Measurements from ENCODE around the gene DMD. TPM values are rescaled to one million over a fixed set of nuclear protein-coding genes. Genes with fewer than 3 reads are reported as not detected.

DMD gene
- total RNA-seq, 1 experiment from 2014 or later = 47.2 TPM

- DNase-seq = no peak
- H3K27me3 ChIP-seq (replicated peaks; ENCODE audit: control insufficient read depth, insufficient read depth, low read length) = no peaks in the 10 kb centered on the region
- Mint-ChIP-seq H3K9me3 (ENCODE audit: unreplicated experiment) (no peaks in the 10 kb centered on the region), H3K4me3 (ENCODE audit: unreplicated experiment) (no peak overlapping the region), H3K4me1 (ENCODE audit: low read depth, unreplicated experiment) (no peaks in the 10 kb centered on the region), H3K36me3 (ENCODE audit: insufficient read depth, unreplicated experiment) (no peaks in the 10 kb centered on the region), H3K27me3 (ENCODE audit: insufficient read depth, unreplicated experiment) (no peaks in the 10 kb centered on the region), H3K27ac (ENCODE audit: unreplicated experiment) (no peak overlapping the region)
- ChIA-PET CTCF (no interaction called here), POLR2A (no interaction called here)
- intact Hi-C loops (cut with micrococcal nuclease; ENCODE audit: unreplicated experiment) = no loop called here
- no peak overlapping the region for H3K4me3 ChIP-seq (ENCODE audit: low read depth, low read length)
- TF ChIP-seq, protein P1, sequence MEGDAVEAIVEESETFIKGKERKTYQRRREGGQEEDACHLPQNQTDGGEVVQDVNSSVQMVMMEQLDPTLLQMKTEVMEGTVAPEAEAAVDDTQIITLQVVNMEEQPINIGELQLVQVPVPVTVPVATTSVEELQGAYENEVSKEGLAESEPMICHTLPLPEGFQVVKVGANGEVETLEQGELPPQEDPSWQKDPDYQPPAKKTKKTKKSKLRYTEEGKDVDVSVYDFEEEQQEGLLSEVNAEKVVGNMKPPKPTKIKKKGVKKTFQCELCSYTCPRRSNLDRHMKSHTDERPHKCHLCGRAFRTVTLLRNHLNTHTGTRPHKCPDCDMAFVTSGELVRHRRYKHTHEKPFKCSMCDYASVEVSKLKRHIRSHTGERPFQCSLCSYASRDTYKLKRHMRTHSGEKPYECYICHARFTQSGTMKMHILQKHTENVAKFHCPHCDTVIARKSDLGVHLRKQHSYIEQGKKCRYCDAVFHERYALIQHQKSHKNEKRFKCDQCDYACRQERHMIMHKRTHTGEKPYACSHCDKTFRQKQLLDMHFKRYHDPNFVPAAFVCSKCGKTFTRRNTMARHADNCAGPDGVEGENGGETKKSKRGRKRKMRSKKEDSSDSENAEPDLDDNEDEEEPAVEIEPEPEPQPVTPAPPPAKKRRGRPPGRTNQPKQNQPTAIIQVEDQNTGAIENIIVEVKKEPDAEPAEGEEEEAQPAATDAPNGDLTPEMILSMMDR (IDR thresholded peaks at IDR 0.05; ENCODE audit: insufficient read depth in 1 of 2, low read depth in 1 of 2, low read length in 1 of 2, severe bottlenecking in 1 of 2, unreplicated experiment in 1 of 2) = no peak
- no peaks in the 10 kb centered on the region for H3K9me3 ChIP-seq
- no peaks in the 10 kb centered on the region for H3K4me1 ChIP-seq
- no peaks in the 10 kb centered on the region for H3K36me3 ChIP-seq (ENCODE audit: control insufficient read depth, insufficient read depth, low read length)
- BruUV-seq (replicated peaks) = no TSS peak
These were observed 1372.7 kb downstream of the DMD start for GRCh38 chrX:31838617-31839016.

- H3K4me3 Mint-ChIP-seq (ENCODE audit: unreplicated experiment) = no peak overlapping the region
- H3K9me3 Mint-ChIP-seq (ENCODE audit: unreplicated experiment) = no peaks in the 10 kb centered on the region
- no peak for DNase-seq
- Histone ChIP-seq H3K36me3 (ENCODE audit: control insufficient read depth, insufficient read depth, low read length) (no peaks in the 10 kb centered on the region), H3K4me1 (no peaks in the 10 kb centered on the region), H3K9me3 (no peaks in the 10 kb centered on the region), H3K27me3 (replicated peaks; ENCODE audit: control insufficient read depth, insufficient read depth, low read length) (no peaks in the 10 kb centered on the region), H3K4me3 (ENCODE audit: low read depth, low read length) (no peak overlapping the region)
- intact Hi-C loops (cut with micrococcal nuclease; ENCODE audit: unreplicated experiment) = no loop called here
- no peaks in the 10 kb centered on the region for H3K4me1 Mint-ChIP-seq (ENCODE audit: low read depth, unreplicated experiment)
- CTCF ChIA-PET = no interaction called here
- POLR2A ChIA-PET = no interaction called here
- no peaks in the 10 kb centered on the region for H3K27me3 Mint-ChIP-seq (ENCODE audit: insufficient read depth, unreplicated experiment)
- H3K36me3 Mint-ChIP-seq (ENCODE audit: insufficient read depth, unreplicated experiment) = no peaks in the 10 kb centered on the region
- no peak overlapping the region for H3K27ac Mint-ChIP-seq (ENCODE audit: unreplicated experiment)
- TF ChIP-seq, protein P1 (IDR thresholded peaks at IDR 0.05; ENCODE audit: insufficient read depth in 1 of 2, low read depth in 1 of 2, low read length in 1 of 2, severe bottlenecking in 1 of 2, unreplicated experiment in 1 of 2) = no peak
- BruUV-seq (replicated peaks) = no TSS peak
These were observed 1373.8 kb downstream of the DMD start for GRCh38 chrX:31837445-31838049.

- Mint-ChIP-seq H3K36me3 (ENCODE audit: insufficient read depth, unreplicated experiment) (no peaks in the 10 kb centered on the region), H3K9me3 (ENCODE audit: unreplicated experiment) (no peaks in the 10 kb centered on the region), H3K27me3 (ENCODE audit: insufficient read depth, unreplicated experiment) (no peaks in the 10 kb centered on the region), H3K4me3 (ENCODE audit: unreplicated experiment) (no peak overlapping the region), H3K4me1 (ENCODE audit: low read depth, unreplicated experiment) (no peaks in the 10 kb centered on the region), H3K27ac (ENCODE audit: unreplicated experiment) (no peak overlapping the region)
- no TSS peak for BruUV-seq (replicated peaks)
- no peak overlapping the region for H3K4me3 ChIP-seq (ENCODE audit: low read depth, low read length)
- ChIA-PET CTCF (no interaction called here), POLR2A (no interaction called here)
- no peak for DNase-seq
- no peaks in the 10 kb centered on the region for H3K27me3 ChIP-seq (replicated peaks; ENCODE audit: control insufficient read depth, insufficient read depth, low read length)
- H3K9me3 ChIP-seq = no peaks in the 10 kb centered on the region
- TF ChIP-seq, protein P1 (IDR thresholded peaks at IDR 0.05; ENCODE audit: insufficient read depth in 1 of 2, low read depth in 1 of 2, low read length in 1 of 2, severe bottlenecking in 1 of 2, unreplicated experiment in 1 of 2) = no peak
- H3K4me1 ChIP-seq = no peaks in the 10 kb centered on the region
- intact Hi-C loops (cut with micrococcal nuclease; ENCODE audit: unreplicated experiment) = no loop called here
- no peaks in the 10 kb centered on the region for H3K36me3 ChIP-seq (ENCODE audit: control insufficient read depth, insufficient read depth, low read length)
These were observed 1374.9 kb downstream of the DMD start for GRCh38 chrX:31836479-31836878.

Data from Caco-2 (cell line).